GM19238 (cell line): ENCODE results near the gene ACSL4.
"Not testable (repeated sequence)": the region's sequence is repeated elsewhere in the genome, so short reads cannot be mapped to it uniquely, and the experiment has no call there.

Source experiments
- DNase-seq: peaks from one replicate; pipeline ENCODE4 v3.0.0; 2011; ENCODE audit warnings: low spot score; ENCODE audit not compliant: insufficient read length

The ACSL4 gene

GRCh38 chrX:109672239-109672638 is 60.8 kb downstream of the ACSL4 start:
- DNase-seq = no peak

GRCh38 chrX:109671170-109671569 is 61.9 kb downstream of the ACSL4 start:
- not testable (repeated sequence) for DNase-seq

GRCh38 chrX:109667986-109668385 is 65.1 kb downstream of the ACSL4 start:
- DNase-seq = no peak

- DNase-seq = no peak
Observed at GRCh38 chrX:109660435-109661143, 72.5 kb downstream of the ACSL4 start.

- DNase-seq = no peak
Observed at GRCh38 chrX:109658391-109658790, 74.7 kb downstream of the ACSL4 start.

GRCh38 chrX:109657364-109657763 is 75.7 kb downstream of the ACSL4 start:
- not testable (repeated sequence) for DNase-seq

GRCh38 chrX:109656774-109657173 is 76.3 kb downstream of the ACSL4 start:
- no peak for DNase-seq

- no peak for DNase-seq
Observed at GRCh38 chrX:109655502-109656201, 77.4 kb downstream of the ACSL4 start.

- DNase-seq = no peak
Observed at GRCh38 chrX:109654516-109655109, 78.4 kb downstream of the ACSL4 start.

GRCh38 chrX:109644671-109645070 is 88.4 kb downstream of the ACSL4 start:
- DNase-seq = not testable (repeated sequence)

- DNase-seq = no peak
Observed at GRCh38 chrX:109643687-109644086, 89.4 kb downstream of the ACSL4 start.

GRCh38 chrX:109638158-109638557 is 94.9 kb downstream of the ACSL4 start:
- no peak for DNase-seq

GRCh38 chrX:109637477-109637876 is 95.6 kb downstream of the ACSL4 start:
- not testable (repeated sequence) for DNase-seq

GRCh38 chrX:109635146-109635545 is 97.9 kb downstream of the ACSL4 start:
- DNase-seq = no peak

GRCh38 chrX:109632906-109633504 is 100.1 kb downstream of the ACSL4 start:
- no peak for DNase-seq

- no peak for DNase-seq
Observed at GRCh38 chrX:109629310-109629709, 103.7 kb downstream of the ACSL4 start.

- no peak for DNase-seq
Observed at GRCh38 chrX:109626637-109627036, 106.4 kb downstream of the ACSL4 start.

GRCh38 chrX:109624641-109625616 is 108.1 kb downstream of the ACSL4 start, which contains the start of gene KCNE5:
Gene KCNE5, minus strand, starts transcription at chrX:109625172. Its CDS starts 152 bp downstream, at chrX:109625020.
- no peak for DNase-seq

GRCh38 chrX:109623997-109624396 is 109.1 kb downstream of the ACSL4 start:
- DNase-seq = no peak

- no peak for DNase-seq
Observed at GRCh38 chrX:109622270-109622669, 110.8 kb downstream of the ACSL4 start.

GRCh38 chrX:109619771-109620170 is 113.3 kb downstream of the ACSL4 start:
- DNase-seq = no peak
